Calu3 (cell line): Measurements from ENCODE around the gene SMCO4. TPM values are rescaled to one million over a fixed set of nuclear protein-coding genes. Genes with fewer than 3 reads are reported as not detected.

Source experiments
- BruUV-seq: library from RNA; stranded (reverse); fragments of 400-500 nt; replicated peaks from 2 replicates; lab custom pipeline; 2021; lab: Mats Ljungman, UMichigan
- CTCF ChIA-PET: fragments of 300-600 bp; sonication (Branson Sonifier 250); formaldehyde crosslinking; loops from one replicate; lab custom pipeline; 2022; ENCODE audit warnings: antibody characterized with exemption; lab: Charles Lee
- DNase-seq: peaks from one replicate; pipeline ENCODE4 v3.0.0; 2022
- H3K27ac Mint-ChIP-seq: one replicate; pipeline ENCODE4 v1.8.0; 2022; ENCODE audit warnings: mixed read lengths; ENCODE audit not compliant: unreplicated experiment
- H3K27me3 Mint-ChIP-seq: one replicate; pipeline ENCODE4 v1.8.0; 2022; ENCODE audit warnings: mixed read lengths; ENCODE audit not compliant: unreplicated experiment
- H3K36me3 Mint-ChIP-seq: one replicate; pipeline ENCODE4 v1.8.0; 2022; ENCODE audit warnings: mild to moderate bottlenecking, moderate library complexity, mixed read lengths; ENCODE audit not compliant: insufficient read depth, unreplicated experiment
- H3K4me1 Mint-ChIP-seq: one replicate; pipeline ENCODE4 v1.8.0; 2022; ENCODE audit warnings: mild to moderate bottlenecking, low read depth, mixed read lengths; ENCODE audit not compliant: unreplicated experiment
- H3K4me3 Mint-ChIP-seq: one replicate; pipeline ENCODE4 v1.8.0; 2022; ENCODE audit warnings: mild to moderate bottlenecking, low read depth, moderate library complexity, mixed read lengths; ENCODE audit not compliant: unreplicated experiment
- H3K9me3 Mint-ChIP-seq: one replicate; pipeline ENCODE4 v1.8.0; 2022; ENCODE audit warnings: low read depth, mixed read lengths; ENCODE audit not compliant: unreplicated experiment
- CTCF ChIP-seq: fragments of 200-600 bp; IDR thresholded peaks from one replicate; pipeline ENCODE4 v1.8.0; 2022; ENCODE audit warnings: antibody characterized with exemption; ENCODE audit not compliant: unreplicated experiment
- intact Hi-C: fragments of 100-400 bp; cut with micrococcal nuclease; formaldehyde crosslinking; loops from one replicate; pipeline ENCODE4 v1.10.0; 2022; ENCODE audit not compliant: unreplicated experiment
- total RNA-seq: library from RNA; stranded (reverse); gene quantifications from 2 replicates; pipeline ENCODE4 v1.2.3, GENCODE V29; 2022

The SMCO4 gene
- total RNA-seq, 1 experiment from 2014 or later, result 16.4 TPM

DNA sequence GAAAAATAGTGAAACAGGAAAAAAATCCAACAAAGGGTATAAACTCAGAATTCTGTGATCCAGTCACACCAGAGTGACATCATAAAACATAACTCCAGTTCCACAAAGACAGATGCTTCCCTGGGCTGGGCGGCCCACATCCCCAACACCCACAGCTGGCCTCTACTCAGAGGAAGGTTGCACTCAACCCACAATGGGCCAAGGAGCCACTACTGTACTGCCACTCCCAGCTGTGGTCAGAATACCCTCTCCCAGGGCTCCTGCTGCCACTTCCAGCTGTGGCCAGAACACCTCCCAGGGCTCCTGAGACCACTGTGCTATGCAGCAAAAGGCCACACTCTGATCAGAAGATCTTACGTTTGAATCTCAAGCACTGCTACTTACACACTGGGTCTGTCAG is 18.3 kb downstream of the SMCO4 start:
- intact Hi-C loops, result no loop called here
- Mint-ChIP-seq H3K4me1 (peaks cover 25% of the 10 kb centered on the region), H3K9me3 (no peaks in the 10 kb centered on the region), H3K27ac (no peak overlapping the region), H3K27me3 (no peaks in the 10 kb centered on the region), H3K4me3 (no peak overlapping the region), H3K36me3 (no peaks in the 10 kb centered on the region)
- CTCF ChIA-PET, result no interaction called here
- DNase-seq, result no peak
- TF ChIP-seq CTCF, result no peak
- BruUV-seq, result no TSS peak

DNA sequence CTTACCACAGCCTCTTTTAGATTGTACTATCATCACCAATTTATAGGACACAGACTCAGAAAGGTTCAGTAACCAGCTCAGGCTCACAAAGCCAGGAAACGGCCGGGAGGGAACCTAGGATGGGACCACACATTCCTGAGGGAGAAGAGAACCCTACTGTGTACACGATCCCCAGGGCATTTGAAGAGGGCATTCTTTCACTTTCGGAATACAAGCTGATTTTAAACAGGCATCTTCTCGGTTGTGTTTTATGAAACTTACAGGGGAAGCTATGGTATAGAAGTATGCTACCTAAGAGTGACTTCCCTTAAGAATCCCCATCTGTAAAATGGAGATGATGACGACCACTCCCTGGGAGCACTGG is 19.0 kb downstream of the SMCO4 start:
- H3K27ac Mint-ChIP-seq, result no peak overlapping the region
- peaks cover 29% of the 10 kb centered on the region for H3K4me1 Mint-ChIP-seq
- H3K9me3 Mint-ChIP-seq, result no peaks in the 10 kb centered on the region
- H3K27me3 Mint-ChIP-seq, result no peaks in the 10 kb centered on the region
- intact Hi-C loops, result no loop called here
- CTCF ChIA-PET, result no interaction called here
- H3K36me3 Mint-ChIP-seq, result no peaks in the 10 kb centered on the region
- BruUV-seq, result no TSS peak
- no peak for TF ChIP-seq CTCF
- no peak for DNase-seq
- no peak overlapping the region for H3K4me3 Mint-ChIP-seq

GRCh38 chr11:93520726-93521509 is 22.3 kb downstream of the SMCO4 start:
- DNase-seq, result peak; percentile 6
- no TSS peak for BruUV-seq
- H3K4me3 Mint-ChIP-seq, result no peak overlapping the region
- H3K27ac Mint-ChIP-seq, result no peak overlapping the region
- H3K9me3 Mint-ChIP-seq, result no peaks in the 10 kb centered on the region
- CTCF ChIA-PET, result no interaction called here
- no peak for TF ChIP-seq CTCF
- H3K4me1 Mint-ChIP-seq, result peaks cover 20% of the 10 kb centered on the region
- no peaks in the 10 kb centered on the region for H3K27me3 Mint-ChIP-seq
- intact Hi-C loops, result no loop called here
- H3K36me3 Mint-ChIP-seq, result no peaks in the 10 kb centered on the region

DNA sequence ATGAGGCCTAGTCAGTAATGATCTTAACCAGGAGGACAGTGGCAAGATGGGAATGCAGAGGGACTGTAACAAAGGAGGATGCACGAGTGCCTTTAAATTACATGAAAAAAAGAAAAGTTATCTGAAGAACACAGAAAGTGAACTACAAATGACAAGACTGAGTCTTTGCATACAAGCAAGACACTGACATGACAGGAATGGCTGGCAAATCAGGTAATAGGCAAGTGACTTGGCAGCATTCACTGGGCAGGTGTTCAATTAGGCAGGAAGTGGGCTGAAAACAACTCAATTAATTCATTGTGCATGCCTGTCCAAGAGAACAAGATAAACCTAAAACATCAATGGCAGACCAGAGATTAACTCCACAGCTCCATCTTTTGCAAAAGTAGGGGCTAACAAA is 24.0 kb downstream of the SMCO4 start:
- Mint-ChIP-seq H3K4me3 (no peak overlapping the region), H3K27ac (no peak overlapping the region), H3K27me3 (no peaks in the 10 kb centered on the region), H3K9me3 (no peaks in the 10 kb centered on the region), H3K4me1 (peaks cover 19% of the 10 kb centered on the region), H3K36me3 (no peaks in the 10 kb centered on the region)
- CTCF ChIA-PET, result no interaction called here
- intact Hi-C loops, result no loop called here
- DNase-seq, result no peak
- no peak for TF ChIP-seq CTCF
- no TSS peak for BruUV-seq
